Peyer's patch (tissue), 4 donors: ENCODE data around the gene SOX18. TPM values are rescaled to one million over a fixed set of nuclear protein-coding genes. Genes with fewer than 3 reads are reported as not detected.
A peak's percentile ranks its signal among the peaks of the same experiment; 100 is the strongest.

Experiments
- DNase-seq, 3 donors: peaks; one replicate each; pipeline ENCODE4 v3.0.0-alpha.2; 2017 to 2019
- H3K27ac ChIP-seq, 4 donors: fragments of 200-600 bp; sonication (generic); one replicate each; pipeline ENCODE4 v1.5.1; 2016 to 2019
- H3K27me3 ChIP-seq, 2 donors: fragments of 200-600 bp; sonication (generic); one replicate each; pipeline ENCODE4 v1.5.1; 2019
- H3K36me3 ChIP-seq, 3 donors: fragments of 200-600 bp; sonication (generic); one replicate each; pipeline ENCODE4 v1.5.1; 2016 to 2019
- H3K4me1 ChIP-seq, 4 donors: fragments of 200-600 bp; sonication (generic); one replicate each; pipeline ENCODE4 v1.5.1; 2016 to 2019
- H3K4me3 ChIP-seq, 4 donors: fragments of 200-600 bp; sonication (generic); 1 replicate in 3 of 4; 2 replicates in 1 of 4; pipeline ENCODE4 v1.5.1; 2016 to 2019; ENCODE audit warnings: mild to moderate bottlenecking in 1 of 4
- H3K9me3 ChIP-seq, 4 donors: fragments of 200-600 bp; sonication (generic); one replicate each; pipeline ENCODE4 v1.5.1; 2016 to 2019; ENCODE audit warnings: mild to moderate bottlenecking in 1 of 4
- POLR2A ChIP-seq, 2 donors: fragments of 450-650 bp; IDR thresholded peaks; one replicate each; pipeline ENCODE4 v1.5.1; 2017; ENCODE audit warnings: antibody characterized with exemption in 2 of 2, mild to moderate bottlenecking in 2 of 2, moderate library complexity in 2 of 2
- total RNA-seq, 4 donors: library from RNA; depleted of rRNA; stranded (reverse); fragments of >200 nt; gene quantifications; one replicate each; pipeline ENCODE4 v1.1.0, GENCODE V29; 2016
- TF ChIP-seq, protein P1 (sequence below), 6 experiments: fragments of 450-650 bp in 4 of 6; fragments of 200-600 bp in 2 of 6; sonication (generic) in 1 of 6; IDR thresholded peaks; one replicate each; pipeline ENCODE4 v1.5.1; 2017 to 2019; ENCODE audit warnings: antibody characterized with exemption in 6 of 6, mild to moderate bottlenecking in 3 of 6, moderate library complexity in 1 of 6

SOX18 gene
- total RNA-seq, 4 donors from 2014 or later = 2.8 to 6.6 (median 3.4) TPM; not detected in 1

DNA sequence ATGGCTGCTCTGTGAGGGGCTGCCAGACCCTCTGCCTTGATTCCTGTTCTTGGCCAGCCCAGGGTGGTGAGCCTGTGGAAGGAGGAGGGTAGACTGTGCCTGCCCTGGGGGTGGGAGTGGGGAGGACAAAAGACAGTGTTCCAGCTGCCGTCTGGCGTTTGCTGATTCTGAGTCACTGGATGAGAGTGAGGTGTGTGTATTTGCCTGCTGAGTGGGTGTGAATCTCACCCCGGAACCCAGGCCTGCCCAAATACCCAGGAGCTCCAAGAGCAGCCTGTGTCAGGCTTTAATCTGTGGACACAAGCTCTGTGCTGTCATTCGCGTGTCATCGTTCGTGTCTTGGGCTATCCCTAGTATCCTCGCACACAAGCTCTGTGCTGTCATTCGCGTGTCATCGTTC, 37.4 kb upstream of the SOX18 start:
- no peak for TF ChIP-seq POLR2A (IDR thresholded peaks at IDR 0.05)
- TF ChIP-seq, protein P1, sequence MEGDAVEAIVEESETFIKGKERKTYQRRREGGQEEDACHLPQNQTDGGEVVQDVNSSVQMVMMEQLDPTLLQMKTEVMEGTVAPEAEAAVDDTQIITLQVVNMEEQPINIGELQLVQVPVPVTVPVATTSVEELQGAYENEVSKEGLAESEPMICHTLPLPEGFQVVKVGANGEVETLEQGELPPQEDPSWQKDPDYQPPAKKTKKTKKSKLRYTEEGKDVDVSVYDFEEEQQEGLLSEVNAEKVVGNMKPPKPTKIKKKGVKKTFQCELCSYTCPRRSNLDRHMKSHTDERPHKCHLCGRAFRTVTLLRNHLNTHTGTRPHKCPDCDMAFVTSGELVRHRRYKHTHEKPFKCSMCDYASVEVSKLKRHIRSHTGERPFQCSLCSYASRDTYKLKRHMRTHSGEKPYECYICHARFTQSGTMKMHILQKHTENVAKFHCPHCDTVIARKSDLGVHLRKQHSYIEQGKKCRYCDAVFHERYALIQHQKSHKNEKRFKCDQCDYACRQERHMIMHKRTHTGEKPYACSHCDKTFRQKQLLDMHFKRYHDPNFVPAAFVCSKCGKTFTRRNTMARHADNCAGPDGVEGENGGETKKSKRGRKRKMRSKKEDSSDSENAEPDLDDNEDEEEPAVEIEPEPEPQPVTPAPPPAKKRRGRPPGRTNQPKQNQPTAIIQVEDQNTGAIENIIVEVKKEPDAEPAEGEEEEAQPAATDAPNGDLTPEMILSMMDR (IDR thresholded peaks at IDR 0.05) = no peak

GRCh38 chr20:64084685-64085152, 35.3 kb upstream of the SOX18 start:
- DNase-seq = no peak
- peaks cover 0 to 15% of the 10 kb centered on the region in 2 donors for H3K27me3 ChIP-seq
- no peaks in the 10 kb centered on the region for H3K9me3 ChIP-seq
- TF ChIP-seq, protein P1 (IDR thresholded peaks at IDR 0.05) = no peak
- TF ChIP-seq POLR2A (IDR thresholded peaks at IDR 0.05) = no peak
- H3K27ac ChIP-seq = no peak overlapping the region
- no peaks in the 10 kb centered on the region for H3K36me3 ChIP-seq
- peaks cover 0 to 24% (median 12%) of the 10 kb centered on the region in 4 donors for H3K4me1 ChIP-seq
- no peak overlapping the region for H3K4me3 ChIP-seq

More for the DNA sequence above, 37.4 kb upstream of the SOX18 start:
- H3K36me3 ChIP-seq = no peaks in the 10 kb centered on the region
- H3K4me1 ChIP-seq = peaks cover 0 to 24% (median 12%) of the 10 kb centered on the region in 4 donors
- no peak for DNase-seq
- H3K27me3 ChIP-seq = peaks cover 0 to 15% of the 10 kb centered on the region in 2 donors
- H3K4me3 ChIP-seq = no peak overlapping the region
- H3K9me3 ChIP-seq = no peaks in the 10 kb centered on the region
- H3K27ac ChIP-seq = no peak overlapping the region

DNA sequence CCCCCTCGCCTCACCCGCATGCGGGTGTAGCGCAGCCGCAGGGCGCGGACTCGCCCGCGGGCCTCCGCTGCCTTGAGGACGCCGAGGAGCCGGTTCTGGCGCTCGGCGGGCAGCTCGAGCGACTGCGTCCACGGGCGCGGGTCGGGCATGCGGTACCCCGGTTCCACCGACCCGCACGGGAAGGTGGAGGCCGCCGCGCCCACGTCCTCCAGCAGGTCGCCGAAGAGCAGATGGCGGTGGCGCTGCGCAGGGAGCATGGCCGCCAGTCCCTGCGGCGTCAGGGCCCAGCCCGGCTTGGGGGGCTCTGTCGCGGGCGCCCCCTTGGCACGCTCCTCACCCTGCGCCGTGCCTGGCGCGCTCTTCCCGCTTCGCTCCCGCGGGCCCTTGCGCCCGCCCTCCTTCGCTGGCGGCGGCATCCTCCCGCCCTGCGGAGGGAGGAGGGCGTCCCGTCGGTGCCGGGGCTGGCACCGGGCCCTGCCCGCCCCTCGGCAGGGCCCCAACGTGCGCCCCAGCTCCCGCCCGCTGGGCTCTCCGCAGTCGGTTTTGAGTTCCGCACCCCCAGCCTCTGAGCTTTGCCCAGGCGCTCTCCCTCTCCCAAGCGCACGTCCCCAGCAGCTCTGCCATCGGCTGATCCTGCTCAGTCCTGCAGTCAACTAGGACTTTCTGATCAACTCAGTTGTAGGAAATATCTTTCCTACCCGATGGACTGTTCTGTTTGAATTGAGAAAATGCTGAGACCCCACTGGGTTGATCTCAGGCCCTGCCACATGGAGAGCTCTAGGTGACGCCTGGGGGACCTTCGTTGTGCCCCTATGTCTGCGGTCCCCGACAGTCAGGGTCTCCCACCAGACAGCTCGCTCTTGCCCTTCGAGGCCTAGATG, 34.6 kb upstream of the SOX18 start, which contains the start of gene LKAAEAR1:
TSS of gene LKAAEAR1 (minus strand) at position 595 of the 881 bp plus-strand sequence. CDS start at position 416, 179 bp downstream.
- H3K27ac ChIP-seq = peak within 1 kb of the TSS in 1 of 4 donors; percentile 47
- DNase-seq = no peak
- no peaks in the 10 kb centered on the region for H3K36me3 ChIP-seq
- H3K27me3 ChIP-seq = peaks cover 0 to 15% of the 10 kb centered on the region in 2 donors
- H3K4me3 ChIP-seq = peak within 1 kb of the TSS; percentile 45 to 64 (median 58)
- H3K9me3 ChIP-seq = no peaks in the 10 kb centered on the region
- H3K4me1 ChIP-seq = peaks cover 0 to 29% (median 12%) of the 10 kb centered on the region in 4 donors
- no peak for TF ChIP-seq POLR2A (IDR thresholded peaks at IDR 0.05)
- TF ChIP-seq, protein P1 (IDR thresholded peaks at IDR 0.05) = no peak

- TF ChIP-seq POLR2A (IDR thresholded peaks at IDR 0.05) = no peak
- TF ChIP-seq, protein P1 (IDR thresholded peaks at IDR 0.05) = peak; percentile 32 to 68 (median 42)
These were observed 34.0 kb upstream of the SOX18 start for GRCh38 chr20:64083378-64083803.

GRCh38 chr20:64082820-64083377, 33.5 kb upstream of the SOX18 start:
- no peaks in the 10 kb centered on the region for H3K36me3 ChIP-seq
- H3K4me1 ChIP-seq = peaks cover 0 to 40% (median 15%) of the 10 kb centered on the region in 4 donors
- H3K27me3 ChIP-seq = peaks cover 0 to 15% of the 10 kb centered on the region in 2 donors
- peak overlapping the region in 1 of 4 donors; percentile 47 for H3K27ac ChIP-seq
- no peaks in the 10 kb centered on the region for H3K9me3 ChIP-seq
- no peak for DNase-seq
- no peak for TF ChIP-seq POLR2A (IDR thresholded peaks at IDR 0.05)
- TF ChIP-seq, protein P1 (IDR thresholded peaks at IDR 0.05) = no peak
- H3K4me3 ChIP-seq = peak overlapping the region; percentile 45 to 64 (median 58)

More at GRCh38 chr20:64083378-64083803, 34.0 kb upstream of the SOX18 start:
- no peaks in the 10 kb centered on the region for H3K9me3 ChIP-seq
- peak overlapping the region in 1 of 4 donors; percentile 47 for H3K27ac ChIP-seq
- peaks cover 0 to 36% (median 13%) of the 10 kb centered on the region in 4 donors for H3K4me1 ChIP-seq
- H3K4me3 ChIP-seq = peak overlapping the region; percentile 45 to 64 (median 58)
- no peaks in the 10 kb centered on the region for H3K36me3 ChIP-seq
- DNase-seq = peak; percentile 75 to 89 (median 79)
- peaks cover 0 to 15% of the 10 kb centered on the region in 2 donors for H3K27me3 ChIP-seq
